NCI-H128 (cell line): ENCODE results near the gene HRH2.
"Not testable (repeated sequence)": the region's sequence is repeated elsewhere in the genome, so short reads cannot be mapped to it uniquely, and the experiment has no call there.

Experiments
- DNase-seq: peaks from one replicate; lab custom pipeline; 2025; ENCODE audit not compliant: unreplicated experiment; lab: John Stamatoyannopoulos, UW

Gene HRH2

GRCh38 chr5:175712681-175713085, 54.8 kb downstream of the HRH2 start:
- no peak for DNase-seq

DNA sequence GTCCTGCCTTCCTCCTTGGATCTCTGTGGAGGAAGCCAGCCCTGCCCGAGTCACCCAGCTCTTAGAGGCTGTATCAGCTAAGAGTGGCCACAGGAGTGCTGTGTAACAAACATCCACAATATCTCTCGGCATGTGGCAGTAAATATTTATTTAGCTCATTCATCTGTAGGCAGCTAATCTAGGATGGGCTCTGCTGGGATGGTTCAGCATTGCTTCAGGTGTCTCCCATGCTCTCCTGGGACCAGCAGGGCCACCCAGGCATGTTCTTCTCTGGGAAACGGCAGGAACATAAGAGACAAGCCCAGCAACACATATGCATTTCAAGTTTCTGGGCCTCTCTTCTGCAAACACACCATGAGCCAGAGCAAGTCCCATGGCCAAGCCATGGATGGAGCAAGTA, 56.1 kb downstream of the HRH2 start:
- DNase-seq: no peak

DNA sequence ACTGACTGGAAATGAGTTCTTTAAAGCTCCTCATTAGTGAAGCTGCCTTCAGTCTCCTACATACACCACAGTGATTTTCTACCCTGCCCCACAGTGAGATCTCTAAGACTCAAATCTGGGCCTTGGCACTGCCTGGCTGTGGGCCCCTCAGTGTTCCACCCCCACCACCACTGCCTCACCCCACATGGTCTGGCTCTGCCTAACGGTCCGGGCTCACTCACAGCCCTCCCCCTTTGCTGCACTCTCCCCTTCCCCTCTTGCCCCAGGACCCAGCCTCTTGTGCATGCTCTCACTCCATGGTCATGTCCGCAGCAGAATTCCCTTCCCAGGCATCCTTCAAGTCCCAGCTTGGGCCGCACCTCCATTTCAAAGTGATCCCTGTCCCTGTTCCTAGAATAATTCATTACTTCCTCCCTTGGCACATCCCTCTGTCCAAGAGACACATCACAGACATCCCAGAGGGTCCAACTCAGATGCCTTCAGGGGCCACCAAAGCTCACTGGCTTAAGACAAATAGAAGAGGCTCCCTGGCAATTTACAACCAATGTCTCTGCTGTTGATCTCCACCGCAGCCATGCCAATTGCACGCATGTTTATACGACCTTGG, 56.7 kb downstream of the HRH2 start:
- no peak for DNase-seq

DNA sequence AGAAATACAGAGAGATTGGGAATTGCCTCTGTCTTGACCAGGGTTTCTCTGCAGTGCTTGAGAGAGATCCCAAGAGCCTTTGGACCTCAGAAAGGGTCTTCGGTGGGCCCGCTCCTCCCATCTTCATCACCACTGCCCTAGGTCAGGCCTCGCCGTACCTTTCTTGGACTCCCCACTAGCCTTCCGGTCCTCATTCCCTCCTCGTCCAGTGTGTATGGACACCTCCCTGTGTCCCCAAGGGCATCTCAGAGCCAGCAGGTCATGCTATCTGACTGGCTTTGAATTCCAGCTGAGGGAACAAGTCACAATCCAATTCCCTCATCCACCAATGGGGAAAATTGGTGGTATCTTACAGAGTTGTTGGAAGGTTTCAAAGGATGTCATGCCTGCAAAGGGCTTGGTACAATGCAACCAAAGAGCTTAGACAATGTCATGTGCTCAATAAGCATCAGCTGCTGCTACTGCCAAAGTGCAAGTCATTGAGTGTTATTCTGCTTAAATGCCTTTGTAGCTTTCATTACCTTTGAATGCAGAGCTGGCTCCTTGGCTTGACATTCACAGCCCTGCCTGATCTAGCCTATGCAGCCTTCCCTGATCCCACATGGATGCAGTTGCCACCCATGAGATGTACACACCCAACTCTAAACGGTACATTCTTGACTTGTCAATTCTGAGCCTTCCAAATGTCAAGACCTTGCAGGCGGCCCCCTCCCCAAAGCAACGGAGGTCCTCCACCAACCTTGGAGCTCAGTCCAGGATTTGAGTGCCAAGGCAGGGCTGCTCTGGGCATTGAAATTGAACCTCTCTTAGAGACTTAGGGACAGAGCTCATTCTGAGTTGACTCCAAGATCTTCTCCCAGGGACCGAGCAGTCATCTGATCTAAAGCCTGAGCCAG, 58.0 kb downstream of the HRH2 start:
- DNase-seq: no peak

DNA sequence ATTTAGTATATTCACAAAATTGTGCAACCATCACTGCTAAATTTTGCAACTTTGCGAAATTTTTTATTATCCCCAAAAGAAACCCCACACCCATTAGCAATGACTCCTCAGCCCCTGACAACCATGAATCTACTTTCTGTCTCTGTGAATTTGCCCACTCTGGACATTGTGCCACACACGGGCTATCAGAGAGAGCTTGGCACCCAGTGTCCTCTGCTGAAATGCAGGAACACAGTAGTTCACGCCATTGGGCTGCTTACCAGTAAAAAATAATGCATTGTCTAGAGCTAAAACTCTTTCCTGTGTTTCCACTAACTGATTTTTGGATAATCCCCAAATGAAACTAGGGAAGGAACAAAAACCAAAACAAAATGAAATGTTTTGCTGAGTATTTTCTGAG, 60.0 kb downstream of the HRH2 start:
- no peak for DNase-seq

DNA sequence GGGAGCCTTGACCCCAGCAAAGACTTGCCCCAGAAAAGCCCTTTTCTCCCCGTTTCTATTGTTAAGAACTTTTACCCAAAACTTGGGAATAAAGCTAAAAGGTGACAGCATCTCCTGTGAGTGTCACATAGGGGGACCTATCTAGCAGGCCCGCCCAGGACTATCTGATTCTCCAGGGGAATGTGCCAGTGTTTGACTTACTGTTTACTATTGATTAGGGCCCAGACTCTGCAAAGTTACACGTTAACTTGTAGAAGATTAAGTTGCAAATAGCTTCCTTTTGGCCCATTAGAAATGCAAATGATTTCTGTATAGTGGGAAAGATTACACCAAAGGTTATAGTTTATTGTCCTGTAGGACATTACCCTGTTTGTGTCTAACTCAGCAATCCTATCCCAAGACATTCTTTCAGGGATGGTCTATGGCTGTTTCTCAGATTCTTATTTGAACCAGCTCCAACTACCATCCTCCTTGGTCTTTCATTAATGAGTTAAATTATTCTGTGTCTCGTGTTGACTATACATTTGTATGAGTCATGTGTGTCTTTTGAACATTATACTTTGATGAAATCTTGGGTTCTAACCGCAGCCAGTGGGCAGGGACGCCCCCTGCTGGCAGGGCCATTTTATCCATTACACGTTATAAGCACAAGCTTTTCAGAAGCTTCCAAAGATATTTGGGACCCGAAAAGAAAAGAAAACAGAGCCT, 60.7 kb downstream of the HRH2 start:
- no peak for DNase-seq

GRCh38 chr5:175719109-175719432, 61.2 kb downstream of the HRH2 start:
- not testable (repeated sequence) for DNase-seq

GRCh38 chr5:175724314-175725275, 66.7 kb downstream of the HRH2 start:
- no peak for DNase-seq

- no peak for DNase-seq
These were observed 70.4 kb downstream of the HRH2 start for GRCh38 chr5:175728316-175728715.

DNA sequence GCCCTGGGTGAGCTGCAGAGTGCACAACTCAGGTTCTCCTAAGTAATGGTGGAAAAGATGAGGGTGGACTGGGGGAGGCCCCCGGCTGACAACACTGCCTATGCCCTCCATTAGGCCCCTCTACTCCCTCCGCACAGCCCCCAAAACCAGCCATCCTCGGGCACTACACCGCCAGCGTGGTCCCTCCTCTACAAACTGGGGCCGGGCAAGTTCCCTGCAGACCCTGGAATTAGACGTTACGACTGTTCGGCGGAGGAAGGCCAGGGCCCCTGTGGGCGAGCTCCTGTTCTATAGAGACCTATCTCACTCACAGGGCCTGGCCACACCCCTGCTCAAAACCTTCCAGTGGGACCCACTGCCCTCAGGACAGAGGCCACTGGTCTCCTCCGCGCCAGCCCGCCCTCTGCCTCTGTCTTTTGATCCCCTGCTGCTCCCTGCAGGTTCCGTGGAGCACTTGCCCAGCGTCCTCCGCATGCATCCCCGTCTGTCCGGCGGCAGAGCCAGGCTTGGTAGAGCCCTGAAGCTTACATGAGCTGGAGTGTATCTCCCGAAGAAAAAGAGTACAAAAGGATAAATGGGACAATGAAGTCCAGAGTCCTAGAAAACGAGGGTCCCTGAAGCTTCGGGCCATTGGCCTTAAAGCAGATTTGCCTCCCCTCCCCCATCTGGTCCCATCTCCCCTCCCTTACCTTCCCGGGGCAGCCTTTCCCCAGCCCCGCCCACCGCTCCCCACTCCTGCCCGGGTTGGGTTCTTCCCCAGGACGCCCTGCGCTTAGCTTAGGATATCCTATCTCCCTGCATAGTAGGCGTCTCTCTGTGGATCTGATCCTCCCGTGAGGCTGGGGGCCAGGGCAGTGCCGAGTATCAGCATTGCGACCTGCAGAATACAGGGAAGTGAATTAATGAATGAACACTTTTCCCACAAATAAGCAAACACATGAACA, 71.3 kb downstream of the HRH2 start:
- DNase-seq: no peak

DNA sequence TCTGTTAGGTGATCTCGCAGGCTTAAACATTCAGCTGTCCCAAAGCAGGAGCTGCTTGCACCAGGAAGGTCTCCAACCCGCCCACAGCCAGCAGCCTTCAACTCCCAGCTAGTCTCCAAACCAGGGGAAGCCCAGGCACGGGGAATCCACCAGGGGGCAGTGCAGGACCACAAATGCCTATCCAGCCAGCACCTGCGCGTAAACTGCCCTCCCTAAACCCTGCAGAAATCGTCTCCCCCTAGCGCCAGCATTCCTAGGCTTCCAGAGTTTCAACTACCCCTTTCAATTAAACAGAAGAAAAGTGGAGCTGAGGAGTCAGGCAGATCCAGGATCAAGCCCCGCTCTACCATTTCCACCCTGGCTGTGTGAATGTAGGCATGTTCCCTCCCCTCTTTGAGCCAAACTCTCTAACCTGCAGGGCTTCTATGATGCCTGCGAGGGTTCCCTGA, 72.0 kb downstream of the HRH2 start:
- DNase-seq: peak; percentile 66

GRCh38 chr5:175731172-175731571, 73.3 kb downstream of the HRH2 start:
- DNase-seq: no peak

- no peak for DNase-seq
These were observed 74.0 kb downstream of the HRH2 start for GRCh38 chr5:175731756-175732465.

DNA sequence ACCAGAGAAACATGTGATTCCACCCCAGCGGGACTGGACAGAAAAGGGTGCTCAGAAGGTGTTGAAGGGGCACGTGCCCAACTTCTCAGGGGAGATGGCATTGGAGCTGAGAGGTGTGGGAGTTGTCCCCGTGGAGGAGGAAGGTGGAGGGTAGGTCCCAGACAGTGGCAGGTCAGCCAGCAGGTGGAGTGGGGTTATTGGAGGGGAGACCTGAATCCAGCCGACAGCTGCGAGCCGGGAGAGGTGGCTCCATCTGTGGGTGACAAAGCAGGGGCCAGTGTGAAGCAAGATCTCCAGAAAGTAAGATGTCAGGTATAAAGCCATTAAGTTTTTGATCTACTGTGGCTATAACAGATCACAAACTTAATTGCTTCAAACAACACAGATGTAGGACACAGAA, 75.1 kb downstream of the HRH2 start:
- no peak for DNase-seq

DNA sequence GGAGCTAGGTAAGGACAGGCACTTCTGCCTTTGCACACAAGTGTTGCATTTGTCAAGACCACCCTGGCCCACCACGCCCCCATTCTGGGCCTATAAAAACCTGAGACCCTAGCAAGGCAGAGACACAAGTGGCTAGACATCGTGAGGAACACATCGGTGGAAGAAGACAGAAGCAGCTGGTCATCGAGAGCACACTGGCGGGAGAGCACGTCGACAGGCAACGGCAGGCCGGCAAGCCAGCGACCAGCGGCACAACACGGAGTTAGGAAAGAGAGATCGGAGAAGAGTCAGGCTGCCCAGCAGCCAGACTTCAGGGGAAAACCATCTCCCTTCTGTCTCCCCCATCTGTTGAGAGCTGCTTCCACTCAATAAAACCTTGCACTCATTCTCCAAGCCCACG, 76.1 kb downstream of the HRH2 start:
- DNase-seq: no peak

DNA sequence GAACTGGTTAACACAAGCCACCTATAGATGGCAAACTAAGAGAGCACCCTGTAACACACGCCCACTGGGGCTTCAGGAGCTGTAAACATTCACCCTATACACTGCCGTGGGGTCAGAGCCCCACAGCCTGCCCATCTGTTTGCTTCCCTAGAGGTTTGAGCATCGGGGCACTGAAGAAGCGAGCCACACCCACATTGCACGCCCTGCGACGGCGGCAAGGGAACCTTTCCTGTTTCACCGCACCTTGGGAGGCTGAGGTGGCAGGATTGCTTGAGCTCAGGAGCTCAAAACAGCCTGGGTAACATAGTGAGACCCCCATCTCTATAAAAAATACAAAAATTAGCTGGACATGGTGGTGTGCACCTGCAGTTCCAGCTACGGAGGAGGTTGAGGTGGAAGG, 76.6 kb downstream of the HRH2 start:
- DNase-seq: no peak

DNA sequence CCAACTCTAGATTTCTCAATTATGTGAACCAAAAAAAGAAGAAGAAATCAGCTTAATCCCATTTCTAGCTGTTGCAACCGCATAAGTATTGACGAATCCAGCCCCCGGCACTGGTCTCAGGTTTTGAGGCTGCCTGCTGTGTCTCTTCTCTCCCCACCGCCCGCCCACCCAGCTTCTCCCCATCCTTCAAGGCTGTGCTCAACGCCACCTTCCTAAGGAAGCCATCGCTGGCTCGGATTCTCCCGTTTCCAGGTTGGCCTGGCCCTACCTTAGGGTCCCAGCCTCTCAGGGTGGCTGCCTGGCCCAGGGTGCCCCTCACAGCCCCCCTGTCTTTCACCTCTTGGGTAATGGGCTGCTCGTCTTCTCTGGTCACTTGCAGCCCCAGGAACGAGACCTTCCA, 77.8 kb downstream of the HRH2 start:
- DNase-seq: no peak

GRCh38 chr5:175736652-175737051, 78.8 kb downstream of the HRH2 start:
- no peak for DNase-seq

DNA sequence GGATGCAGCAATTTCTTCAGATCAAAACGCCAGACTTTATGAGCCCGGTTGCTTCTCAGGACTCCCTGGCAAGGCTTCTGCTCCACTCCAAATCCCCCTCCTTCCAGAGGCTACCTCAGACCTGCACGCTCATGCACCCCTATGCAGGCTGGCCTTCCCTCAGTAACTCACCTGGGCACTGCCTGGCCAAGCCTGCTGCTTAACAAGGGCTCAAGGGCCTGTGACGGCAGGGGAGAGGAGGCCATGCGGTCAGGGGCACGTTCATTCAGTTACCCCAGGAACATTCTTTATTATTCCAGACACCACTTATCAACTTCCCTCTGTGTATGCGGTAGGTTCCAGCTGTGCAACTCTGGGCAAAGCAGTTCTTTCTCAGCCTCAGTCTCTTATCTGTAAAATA, 79.6 kb downstream of the HRH2 start:
- DNase-seq: no peak
